Articular chondrocyte of knee joint (primary cell): ENCODE results near the gene SPAG7. TPM values are rescaled to one million over a fixed set of nuclear protein-coding genes. Genes with fewer than 3 reads are reported as not detected.

ENCODE experiments used
- small RNA-seq: library from RNA; depleted of rRNA; stranded (forward); fragments of <200 nt; gene quantifications from one replicate; pipeline ENCODE3, GENCODE V24; 2012
- total RNA-seq: library from RNA; depleted of rRNA; stranded (reverse); fragments of >200 nt; gene quantifications from 2 replicates; pipeline ENCODE4 v1.2.3, GENCODE V29; 2012

Gene SPAG7
- total RNA-seq: 31.1 and 38.2 TPM in 2 replicates

GRCh38 chr17:4967539-4968485, at the start of gene SPAG7:
TSS of gene SPAG7 (minus strand) at chr17:4967817. CDS start at chr17:4967804, 13 bp downstream.

GRCh38 chr17:4997302-4998026, 29.8 kb upstream of the SPAG7 start, which contains the start of the genes INCA1 and KIF1C:
TSS of gene INCA1 (minus strand) at chr17:4997522. CDS start at chr17:4994437, 3,085 bp downstream.
TSS of gene KIF1C (plus strand) at chr17:4997950. CDS start at chr17:5000247, 2,297 bp downstream.

GRCh38 chr17:4986951-4987766, 19.5 kb upstream of the SPAG7 start, which contains the start of gene CAMTA2:
TSS of gene CAMTA2 (minus strand) at chr17:4987675. CDS start at chr17:4986222, 1,453 bp downstream.

GRCh38 chr17:4950746-4951204, 16.8 kb downstream of the SPAG7 start, which contains the start of gene ENO3:
TSS of gene ENO3 (plus strand) at chr17:4951119. CDS start at chr17:4951830, 711 bp downstream.

DNA sequence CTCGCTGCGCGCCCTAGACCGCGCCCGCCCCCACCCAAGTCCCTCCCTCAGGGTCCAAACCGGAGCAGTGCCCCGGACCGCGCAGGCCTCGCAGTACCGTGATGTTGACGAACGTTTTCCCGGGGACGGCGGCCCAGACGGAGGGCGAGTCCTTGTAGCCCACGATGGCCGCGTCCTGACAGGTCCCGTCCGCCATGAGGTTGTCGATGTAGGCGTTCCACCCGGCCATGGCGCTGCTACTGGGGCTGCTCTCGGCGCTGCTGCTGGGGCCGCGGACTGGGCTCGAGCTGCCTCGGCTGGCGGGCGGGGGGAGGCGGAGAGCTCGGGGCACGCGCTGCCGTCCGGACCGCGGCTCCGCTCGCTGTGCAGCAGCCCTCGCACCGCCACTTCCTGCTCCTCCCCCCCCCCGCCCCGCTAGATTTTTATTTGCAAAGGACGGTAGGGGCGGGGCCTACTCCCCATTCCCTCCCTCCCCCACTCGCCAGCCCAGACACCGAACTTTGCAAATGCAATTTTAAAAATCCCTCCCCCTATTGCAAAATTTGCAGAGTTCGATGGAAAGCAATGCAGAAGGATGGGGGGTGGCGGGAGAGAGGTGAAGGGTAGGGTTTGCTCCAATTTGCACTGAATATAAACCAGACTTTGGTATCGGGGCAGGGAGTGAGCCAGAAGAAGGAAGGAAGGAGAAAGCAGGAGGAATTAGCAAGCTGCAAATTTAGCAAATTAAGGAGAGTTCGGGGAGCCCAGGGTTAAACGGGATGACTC, 19.3 kb downstream of the SPAG7 start, which contains the start of gene PFN1:
Gene PFN1 (minus strand): TSS at position 365 of the 765 bp plus-strand sequence. CDS start 136 bp downstream, at position 229.

GRCh38 chr17:4939796-4940554, 27.6 kb downstream of the SPAG7 start, which contains the start of the genes RNF167 and SLC25A11:
TSS of gene RNF167 (plus strand) at chr17:4940268. CDS start at chr17:4940910, 642 bp downstream.
TSS of gene SLC25A11 (minus strand) at chr17:4940046. CDS start at chr17:4939910, 136 bp downstream.

DNA sequence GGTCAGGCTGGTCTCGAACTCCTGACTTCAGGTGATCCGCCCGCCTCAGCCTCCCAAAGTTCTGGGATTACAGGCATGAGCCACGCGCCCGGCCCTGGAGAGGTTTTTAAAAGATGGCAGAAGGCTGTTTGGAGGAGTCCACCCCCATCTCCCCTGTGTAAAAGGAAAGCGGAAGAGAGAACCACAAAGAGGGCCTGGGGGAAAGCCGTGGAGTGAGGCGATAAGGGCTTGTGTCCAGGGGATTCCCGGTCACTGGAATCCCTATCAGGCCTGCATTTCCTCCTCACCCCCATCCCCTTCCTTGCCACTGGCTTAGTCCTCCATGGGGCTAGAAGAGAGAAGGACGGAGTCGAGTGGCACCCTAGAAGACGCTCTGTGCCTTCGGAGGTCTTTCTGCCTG, 35.7 kb downstream of the SPAG7 start, which contains the start of gene GP1BA:
Gene GP1BA (plus strand): TSS at position 315 of the 400 bp plus-strand sequence. CDS start 328 bp downstream, outside the sequence.

Small RNA genes within 50 kb of the gene (small RNA-seq; reads per million reads assigned to genes)
- not detected for gene MIR6864
- not detected for gene MIR6865

Other genes starting within 250 kb of the SPAG7 start
- gene MED11, start 236.4 kb downstream of the SPAG7 start, total RNA-seq: 12.1 and 13.9 TPM in 2 replicates
- 0.65 TPM in 2 replicates for gene ZMYND15, start 228.0 kb downstream of the SPAG7 start, total RNA-seq
- gene CXCL16, start 227.9 kb downstream of the SPAG7 start, total RNA-seq: 9.7 and 11.0 TPM in 2 replicates
- gene TM4SF5, start 195.9 kb downstream of the SPAG7 start, total RNA-seq: not detected in 2 replicates
- 0.26 and 1.6 TPM in 2 replicates for gene VMO1, start 181.5 kb downstream of the SPAG7 start, total RNA-seq
- not detected in 2 replicates for gene GLTPD2, start 178.9 kb downstream of the SPAG7 start, total RNA-seq
- 106 and 116 TPM in 2 replicates for gene PSMB6, start 171.7 kb downstream of the SPAG7 start, total RNA-seq
- 17.4 and 18.2 TPM in 2 replicates for gene PLD2, start 160.7 kb downstream of the SPAG7 start, total RNA-seq
- gene MINK1, start 134.5 kb downstream of the SPAG7 start, total RNA-seq: 32.3 and 32.4 TPM in 2 replicates
- 2.3 and 2.5 TPM in 2 replicates for gene C17orf107, start 68.3 kb downstream of the SPAG7 start, total RNA-seq
- gene CHRNE, start 64.7 kb downstream of the SPAG7 start, total RNA-seq: 0.65 TPM in 2 replicates
- not detected in 2 replicates for gene GP1BA, start 35.5 kb downstream of the SPAG7 start, total RNA-seq
- 29.7 and 30.7 TPM in 2 replicates for gene SLC25A11, start 27.8 kb downstream of the SPAG7 start, total RNA-seq
- 20.5 and 21.3 TPM in 2 replicates for gene RNF167, start 27.5 kb downstream of the SPAG7 start, total RNA-seq
- 278 and 326 TPM in 2 replicates for gene PFN1, start 19.3 kb downstream of the SPAG7 start, total RNA-seq
- 0.76 and 1.6 TPM in 2 replicates for gene ENO3, start 16.7 kb downstream of the SPAG7 start, total RNA-seq
- 12.2 and 29.0 TPM in 2 replicates for gene CAMTA2, start 19.9 kb upstream of the SPAG7 start, total RNA-seq
- 0.22 and 0.39 TPM in 2 replicates for gene INCA1, start 29.7 kb upstream of the SPAG7 start, total RNA-seq
- gene KIF1C, start 30.1 kb upstream of the SPAG7 start, total RNA-seq: 44.1 and 60.1 TPM in 2 replicates
- not detected in 2 replicates for gene SLC52A1, start 67.6 kb upstream of the SPAG7 start, total RNA-seq
- 3.6 and 3.9 TPM in 2 replicates for gene ZFP3, start 110.7 kb upstream of the SPAG7 start, total RNA-seq
- gene ZNF232, start 144.1 kb upstream of the SPAG7 start, total RNA-seq: 6.9 and 7.1 TPM in 2 replicates
- gene USP6, start 148.2 kb upstream of the SPAG7 start, total RNA-seq: under 0.01 and 0.78 TPM in 2 replicates
- 11.4 and 11.8 TPM in 2 replicates for gene ZNF594, start 224.1 kb upstream of the SPAG7 start, total RNA-seq